ENCODE data around the gene ZNF621.
A peak's percentile ranks its signal among the peaks of the same experiment; 100 is the strongest.

Gene ZNF621

GRCh38 chr3:40524568-40525285 is at the start of gene ZNF621:
ZNF621 (plus strand) TSS chr3:40524960; CDS start chr3:40525841, 881 bp downstream.
- peak; percentile 90 for DNase-seq (ENCODE audit: low spot score)

GRCh38 chr3:40476478-40477470 is 48.0 kb upstream of the ZNF621 start, which contains the start of gene ZNF619:
ZNF619 (plus strand) TSS chr3:40477122; CDS start chr3:40477980, 858 bp downstream.
- DNase-seq (ENCODE audit: low spot score): peak; percentile 76

GRCh38 chr3:40477666-40478065 is 47.1 kb upstream of the ZNF621 start:
- DNase-seq (ENCODE audit: low spot score): no peak

GRCh38 chr3:40487172-40487571 is 37.6 kb upstream of the ZNF621 start:
- no peak for DNase-seq (ENCODE audit: low spot score)

GRCh38 chr3:40490916-40491315 is 33.8 kb upstream of the ZNF621 start:
- no peak for DNase-seq (ENCODE audit: low spot score)

GRCh38 chr3:40494698-40495097 is 30.1 kb upstream of the ZNF621 start:
- DNase-seq (ENCODE audit: low spot score): no peak

- no peak for DNase-seq (ENCODE audit: low spot score)
Observed at GRCh38 chr3:40497288-40497687, 27.5 kb upstream of the ZNF621 start.

GRCh38 chr3:40499952-40500351 is 24.8 kb upstream of the ZNF621 start:
- DNase-seq (ENCODE audit: low spot score): no peak

GRCh38 chr3:40502034-40502433 is 22.7 kb upstream of the ZNF621 start:
- no peak for DNase-seq (ENCODE audit: low spot score)

GRCh38 chr3:40504636-40505430 is 19.9 kb upstream of the ZNF621 start:
- DNase-seq (ENCODE audit: low spot score): peak; percentile 99

GRCh38 chr3:40505599-40506462 is 18.9 kb upstream of the ZNF621 start, which contains the start of gene ZNF620:
ZNF620 (plus strand) TSS chr3:40506039; CDS start chr3:40506353, 314 bp downstream.
- peak; percentile 84 for DNase-seq (ENCODE audit: low spot score)

- DNase-seq (ENCODE audit: low spot score): no peak
Observed at GRCh38 chr3:40511031-40511718, 13.6 kb upstream of the ZNF621 start.

GRCh38 chr3:40516201-40516600 is 8.6 kb upstream of the ZNF621 start:
- no peak for DNase-seq (ENCODE audit: low spot score)

GRCh38 chr3:40518067-40518466 is 6.7 kb upstream of the ZNF621 start:
- no peak for DNase-seq (ENCODE audit: low spot score)

GRCh38 chr3:40518848-40519247 is 5.9 kb upstream of the ZNF621 start:
- no peak for DNase-seq (ENCODE audit: low spot score)

GRCh38 chr3:40521254-40521653 is 3.5 kb upstream of the ZNF621 start:
- no peak for DNase-seq (ENCODE audit: low spot score)

GRCh38 chr3:40523781-40524180 is 979 bp upstream of the ZNF621 start:
- no peak for DNase-seq (ENCODE audit: low spot score)

GRCh38 chr3:40524222-40524567 is 565 bp upstream of the ZNF621 start:
- DNase-seq (ENCODE audit: low spot score): no peak

GRCh38 chr3:40528426-40528825 is 3.7 kb downstream of the ZNF621 start:
- DNase-seq (ENCODE audit: low spot score): no peak

GRCh38 chr3:40532252-40532651 is 7.5 kb downstream of the ZNF621 start:
- no peak for DNase-seq (ENCODE audit: low spot score)
